Measurements from ENCODE around the gene LAMTOR2.
"Not testable (repeated sequence)": the region's sequence is repeated elsewhere in the genome, so short reads cannot be mapped to it uniquely, and the experiment has no call there.

LAMTOR2 gene

DNA sequence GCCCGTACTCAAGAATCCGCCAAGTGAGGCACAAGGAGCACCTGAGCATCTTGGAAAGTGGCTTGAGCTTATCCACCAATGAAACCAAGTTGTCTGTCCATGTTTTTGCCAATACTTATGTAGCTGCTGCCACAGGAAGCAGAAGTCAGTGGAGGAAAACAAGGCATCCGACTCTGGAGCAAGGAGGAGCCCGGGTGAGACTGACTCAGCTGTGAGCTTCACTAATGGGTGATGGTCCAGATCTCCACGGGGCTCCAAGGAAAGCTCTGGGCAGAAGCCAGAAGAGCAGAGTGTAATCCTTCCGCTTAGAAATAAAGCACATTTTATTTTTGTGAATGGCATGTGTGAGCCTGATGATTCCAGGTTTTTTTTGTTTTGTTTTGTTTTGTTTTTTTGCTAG is 21.6 kb upstream of the LAMTOR2 start:
- Histone ChIP-seq H3K27ac (ENCODE audit: low read depth, low read length) (no peak overlapping the region), H3K27me3 (ENCODE audit: control insufficient read depth, low read length) (no peaks in the 10 kb centered on the region), H3K9me3 (ENCODE audit: control insufficient read depth, insufficient read depth, low read length) (no peaks in the 10 kb centered on the region), H3K79me2 (ENCODE audit: control insufficient read depth, low read length) (no peaks in the 10 kb centered on the region), H3K9me2 (replicated peaks; ENCODE audit: control insufficient read depth, low read length) (no peaks in the 10 kb centered on the region), H3K36me3 (ENCODE audit: control insufficient read depth, low read length) (peaks cover 7% of the 10 kb centered on the region), H4K20me1 (ENCODE audit: control insufficient read depth, insufficient read depth, low read depth, low read length) (no peaks in the 10 kb centered on the region), H3K4me1 (ENCODE audit: control insufficient read depth, low read length) (no peaks in the 10 kb centered on the region), H3F3A (ENCODE audit: control insufficient read depth, insufficient read depth) (no peaks in the 10 kb centered on the region), H3K4me3 (ENCODE audit: low read length) (no peak overlapping the region), H3K4me2 (ENCODE audit: low read length) (no peak overlapping the region)
- TF ChIP-seq EZH2phosphoT487 (IDR thresholded peaks at IDR 0.05; ENCODE audit: borderline replicate concordance, low read length) (no peak), CTCF (IDR thresholded peaks at IDR 0.05; ENCODE audit: low read depth, low read length, poor library complexity, severe bottlenecking) (no peak)

DNA sequence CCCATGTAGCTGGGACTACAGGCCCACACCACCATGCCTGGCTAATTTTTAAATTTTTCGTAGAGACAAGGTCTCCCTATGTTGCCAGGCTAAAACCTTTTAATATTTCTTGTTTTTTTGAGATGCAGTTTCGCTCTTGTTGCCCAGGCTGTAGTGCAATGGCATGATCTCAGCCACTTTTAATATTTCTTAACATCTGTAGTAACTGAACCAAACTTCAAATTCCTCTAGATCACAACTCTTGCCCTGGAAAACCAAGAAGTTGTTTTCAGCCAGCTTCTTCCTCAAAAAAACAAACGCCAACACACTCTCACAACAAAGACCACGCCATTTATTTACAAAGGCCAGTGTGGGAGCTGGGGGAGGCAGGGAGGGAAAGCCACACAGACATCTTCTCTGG is 19.6 kb upstream of the LAMTOR2 start:
- not testable (repeated sequence) for H3K9me2 ChIP-seq (replicated peaks; ENCODE audit: control insufficient read depth, low read length); H3K27ac ChIP-seq (ENCODE audit: low read depth, low read length); H3K79me2 ChIP-seq (ENCODE audit: control insufficient read depth, low read length); H3K27me3 ChIP-seq (ENCODE audit: control insufficient read depth, low read length); H3F3A ChIP-seq (ENCODE audit: control insufficient read depth, insufficient read depth); H3K9me3 ChIP-seq (ENCODE audit: control insufficient read depth, insufficient read depth, low read length); H3K4me3 ChIP-seq (ENCODE audit: low read length); H3K4me2 ChIP-seq (ENCODE audit: low read length); H3K4me1 ChIP-seq (ENCODE audit: control insufficient read depth, low read length); H4K20me1 ChIP-seq (ENCODE audit: control insufficient read depth, insufficient read depth, low read depth, low read length); H3K36me3 ChIP-seq (ENCODE audit: control insufficient read depth, low read length)

DNA sequence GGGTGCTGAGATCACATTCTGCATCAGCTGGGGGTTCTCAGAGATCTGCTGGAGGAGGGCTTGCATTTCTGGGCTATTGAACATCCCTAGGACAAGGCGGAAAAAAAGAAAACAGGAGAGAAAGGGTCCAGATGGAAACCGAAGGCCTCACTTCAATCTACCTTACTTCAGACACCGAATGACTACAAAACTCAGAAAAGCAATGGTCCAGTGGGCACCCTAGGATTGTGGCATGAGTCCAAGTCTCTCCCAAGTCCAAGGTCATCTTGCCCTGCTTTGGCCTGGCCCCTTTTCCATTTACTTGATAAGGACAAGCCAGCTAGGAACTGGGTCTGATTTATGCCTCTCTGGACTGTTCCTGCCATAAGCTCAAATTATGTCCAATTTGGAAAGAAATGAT is 11.8 kb upstream of the LAMTOR2 start:
- H3K79me2 ChIP-seq (ENCODE audit: control insufficient read depth, low read length), result no peaks in the 10 kb centered on the region
- H3K9me2 ChIP-seq (replicated peaks; ENCODE audit: control insufficient read depth, low read length), result no peaks in the 10 kb centered on the region
- H3K4me1 ChIP-seq (ENCODE audit: control insufficient read depth, low read length), result no peaks in the 10 kb centered on the region
- H3K27ac ChIP-seq (ENCODE audit: low read depth, low read length), result no peak overlapping the region
- H3F3A ChIP-seq (ENCODE audit: control insufficient read depth, insufficient read depth), result 0 out of 2 replicates have a peak, but pooled peaks cover 4% of the 10 kb centered on the region
- H3K9me3 ChIP-seq (ENCODE audit: control insufficient read depth, insufficient read depth, low read length), result no peaks in the 10 kb centered on the region
- H3K4me2 ChIP-seq (ENCODE audit: low read length), result no peak overlapping the region
- no peak for TF ChIP-seq CTCF (IDR thresholded peaks at IDR 0.05; ENCODE audit: low read depth, low read length, poor library complexity, severe bottlenecking)
- TF ChIP-seq EZH2phosphoT487 (IDR thresholded peaks at IDR 0.05; ENCODE audit: borderline replicate concordance, low read length), result no peak
- no peaks in the 10 kb centered on the region for H3K27me3 ChIP-seq (ENCODE audit: control insufficient read depth, low read length)
- H3K4me3 ChIP-seq (ENCODE audit: low read length), result no peak overlapping the region
- H3K36me3 ChIP-seq (ENCODE audit: control insufficient read depth, low read length), result peaks cover 42% of the 10 kb centered on the region
- H4K20me1 ChIP-seq (ENCODE audit: control insufficient read depth, insufficient read depth, low read depth, low read length), result no peaks in the 10 kb centered on the region

GRCh38 chr1:156045076-156045475 is 9.5 kb upstream of the LAMTOR2 start:
- Histone ChIP-seq H3K36me3 (ENCODE audit: control insufficient read depth, low read length) (peaks cover 63% of the 10 kb centered on the region), H4K20me1 (ENCODE audit: control insufficient read depth, insufficient read depth, low read depth, low read length) (no peaks in the 10 kb centered on the region), H3K9me2 (replicated peaks; ENCODE audit: control insufficient read depth, low read length) (no peaks in the 10 kb centered on the region), H3K4me1 (ENCODE audit: control insufficient read depth, low read length) (no peaks in the 10 kb centered on the region), H3K27me3 (ENCODE audit: control insufficient read depth, low read length) (no peaks in the 10 kb centered on the region), H3F3A (ENCODE audit: control insufficient read depth, insufficient read depth) (0 out of 2 replicates have a peak, but pooled peaks cover 4% of the 10 kb centered on the region), H3K4me3 (ENCODE audit: low read length) (no peak overlapping the region), H3K27ac (ENCODE audit: low read depth, low read length) (no peak overlapping the region), H3K9me3 (ENCODE audit: control insufficient read depth, insufficient read depth, low read length) (no peaks in the 10 kb centered on the region), H3K79me2 (ENCODE audit: control insufficient read depth, low read length) (no peaks in the 10 kb centered on the region), H3K4me2 (ENCODE audit: low read length) (no peak overlapping the region)
- TF ChIP-seq EZH2phosphoT487 (IDR thresholded peaks at IDR 0.05; ENCODE audit: borderline replicate concordance, low read length), result no peak
- TF ChIP-seq CTCF (IDR thresholded peaks at IDR 0.05; ENCODE audit: low read depth, low read length, poor library complexity, severe bottlenecking), result no peak

Data from DOHH2 (cell line).